HepG2 (cell line): ENCODE measurements around the gene DLG2. TPM values are rescaled to one million over a fixed set of nuclear protein-coding genes. Genes with fewer than 3 reads are reported as not detected.

Experiments
- ATAC-seq: fragments of 200-7000 bp; cut with Tn5 transposase; 3 replicates; pipeline ENCODE4 v1.9.1; 2020; ENCODE audit warnings: mild to moderate bottlenecking, moderate library complexity
- BruUV-seq: library from RNA; stranded (reverse); fragments of 400-500 nt; replicated peaks from 2 replicates; lab custom pipeline; 2021; lab: Mats Ljungman, UMichigan
- CTCF ChIA-PET: fragments of 300-600 bp; formaldehyde crosslinking; extraction: SDS; loops from one replicate; lab custom pipeline; 2021; ENCODE audit warnings: low total read pairs, inconsistent platforms, low intra/inter-chr PET ratio; lab: Yijun Ruan, JAX
- POLR2A ChIA-PET: fragments of 350-600 bp; sonication (Branson Sonifier 250); formaldehyde crosslinking; loops from one replicate; lab custom pipeline; 2020; ENCODE audit warnings: antibody characterized with exemption, inconsistent platforms; lab: Yijun Ruan, JAX
- DNase-seq: peaks from one replicate; pipeline ENCODE4 v3.0.0-alpha.2; 2015; ENCODE audit warnings: low spot score
- FAIRE-seq: peaks from 3 replicates; lab custom pipeline; 2011; peaks lifted over from hg19 to GRCh38; lab: Jason Lieb, UNC
- H2AFZ ChIP-seq: one replicate; pipeline ENCODE4 v1.6.1; 2011; ENCODE audit warnings: low read length, inconsistent platforms
- H3K27ac ChIP-seq: fragments of 300-600 bp; 3 replicates; pipeline ENCODE4 v1.8.0; 2011; ENCODE audit warnings: mixed run types, mild to moderate bottlenecking, mixed read lengths, low read length, inconsistent platforms; ENCODE audit not compliant: insufficient read depth; ENCODE audit errors: extremely low read length
- H3K27me3 ChIP-seq, 2 experiments: fragments of 200-600 bp in 1 of 2; 2 replicates in 1 of 2; 3 replicates in 1 of 2; pipeline versions ENCODE4 v1.6.0 to v1.8.0; 2011; ENCODE audit warnings: low read length in 2 of 2, mild to moderate bottlenecking in 2 of 2, moderate library complexity in 2 of 2, inconsistent platforms in 1 of 2; ENCODE audit not compliant: insufficient read depth in 2 of 2, control insufficient read depth in 1 of 2
- H3K36me3 ChIP-seq, 2 experiments: fragments of 200-600 bp in 1 of 2; replicated peaks in 1 of 2; 2 replicates in 1 of 2; 3 replicates in 1 of 2; pipeline versions ENCODE4 v1.5.1 to v1.8.0; 2011; ENCODE audit warnings: low read length in 2 of 2, inconsistent platforms in 1 of 2; ENCODE audit not compliant: insufficient read depth in 2 of 2, control insufficient read depth in 1 of 2
- H3K4me1 ChIP-seq: 2 replicates; pipeline ENCODE4 v1.5.1; 2012; ENCODE audit warnings: low read length, inconsistent platforms; ENCODE audit not compliant: insufficient read depth
- H3K4me2 ChIP-seq: 2 replicates; pipeline ENCODE4 v1.6.0; 2011; ENCODE audit warnings: low read depth, low read length, inconsistent platforms
- H3K4me3 ChIP-seq, 3 experiments: fragments of 200-600 bp in 1 of 3; sonication (generic), shearing (Covaris generic) in 1 of 3; replicated peaks in 1 of 3; 2 replicates each; pipeline ENCODE4 v1.5.1; 2011 to 2016; ENCODE audit warnings: low read length in 3 of 3, inconsistent platforms in 2 of 3, low read depth in 2 of 3, mild to moderate bottlenecking in 2 of 3, control low read depth in 1 of 3, mixed read lengths in 1 of 3; ENCODE audit not compliant: insufficient read depth in 1 of 3
- H3K79me2 ChIP-seq: one replicate; pipeline ENCODE4 v1.6.1; 2011; ENCODE audit warnings: low read length, inconsistent platforms; ENCODE audit not compliant: insufficient read depth
- H3K9ac ChIP-seq: 2 replicates; pipeline ENCODE4 v1.6.0; 2011; ENCODE audit warnings: mild to moderate bottlenecking, low read depth, low read length, inconsistent platforms; ENCODE audit not compliant: insufficient read depth
- H3K9me3 ChIP-seq: 2 replicates; pipeline ENCODE4 v1.5.1; 2012; ENCODE audit warnings: mild to moderate bottlenecking, low read length
- H4K20me1 ChIP-seq: 2 replicates; pipeline ENCODE4 v1.6.0; 2011; ENCODE audit warnings: inconsistent platforms, mild to moderate bottlenecking, low read length, moderate library complexity; ENCODE audit not compliant: insufficient read depth
- ASH2L ChIP-seq: fragments of 300-600, 200-600 bp; sonication (generic); IDR thresholded peaks from 2 replicates; pipeline ENCODE4 v1.7.0; 2017; ENCODE audit warnings: low read depth, mild to moderate bottlenecking, moderate library complexity, mixed read lengths, low read length; ENCODE audit not compliant: insufficient read length
- BRD4 ChIP-seq: sonication (generic); formaldehyde crosslinking; IDR thresholded peaks from 2 replicates; pipeline ENCODE4 v1.4.0; 2020; ENCODE audit warnings: missing genetic modification reagents
- CC2D1A ChIP-seq: sonication (generic); formaldehyde crosslinking; IDR thresholded peaks from 2 replicates; pipeline ENCODE4 v1.8.1; 2023; ENCODE audit warnings: mild to moderate bottlenecking, missing genetic modification reagents
- EZH2 ChIP-seq: conservative IDR thresholded peaks from 2 replicates; pipeline ENCODE4 v1.6.1; 2012; ENCODE audit warnings: mild to moderate bottlenecking, low read depth, low read length, moderate library complexity
- FOXA3 ChIP-seq: IDR thresholded peaks from 2 replicates; pipeline ENCODE4 v1.6.1; 2016; ENCODE audit warnings: missing genetic modification reagents, missing compliant biosample characterization
- FOXM1 ChIP-seq: sonication (generic); formaldehyde crosslinking; IDR thresholded peaks from 2 replicates; pipeline ENCODE4 v1.5.0; 2020; ENCODE audit warnings: missing genetic modification reagents
- HNRNPUL1 ChIP-seq: fragments of 200-400 bp; formaldehyde crosslinking; IDR thresholded peaks from 2 replicates; pipeline ENCODE4 v1.6.1; 2017; ENCODE audit warnings: low read depth, mild to moderate bottlenecking, low read length, moderate library complexity
- IKZF1 ChIP-seq: fragments of 450-650 bp; IDR thresholded peaks from 2 replicates; pipeline ENCODE4 v1.7.1; 2016
- JDP2 ChIP-seq: sonication (generic); formaldehyde crosslinking; IDR thresholded peaks from 2 replicates; pipeline ENCODE4 v1.8.1; 2022; ENCODE audit warnings: missing genetic modification reagents, borderline replicate concordance
- KDM1A ChIP-seq: IDR thresholded peaks from 2 replicates; pipeline ENCODE4 v1.6.1; 2016; ENCODE audit warnings: missing compliant biosample characterization
- MIER3 ChIP-seq: IDR thresholded peaks from 2 replicates; pipeline ENCODE4 v1.6.1; 2016; ENCODE audit warnings: missing compliant biosample characterization, borderline replicate concordance
- XBP1 ChIP-seq: sonication (generic); formaldehyde crosslinking; IDR thresholded peaks from 2 replicates; pipeline ENCODE4 v1.5.0; 2020; ENCODE audit warnings: missing genetic modification reagents
- ZC3H13 ChIP-seq: sonication (generic); formaldehyde crosslinking; IDR thresholded peaks from 2 replicates; pipeline ENCODE4 v1.8.1; 2023; ENCODE audit warnings: mild to moderate bottlenecking, missing genetic modification reagents, moderate library complexity
- ZNF30 ChIP-seq: sonication (generic); formaldehyde crosslinking; IDR thresholded peaks from 2 replicates; pipeline ENCODE4 v1.5.0; 2020; ENCODE audit warnings: mild to moderate bottlenecking, missing genetic modification reagents
- ZNF333 ChIP-seq: sonication (generic); formaldehyde crosslinking; IDR thresholded peaks from 2 replicates; pipeline ENCODE4 v1.4.0; 2020; ENCODE audit warnings: mild to moderate bottlenecking, missing genetic modification reagents, borderline replicate concordance
- ZSCAN25 ChIP-seq: sonication (generic); formaldehyde crosslinking; IDR thresholded peaks from 2 replicates; pipeline ENCODE4 v1.8.0; 2022; ENCODE audit warnings: mild to moderate bottlenecking, missing genetic modification reagents
- WGBS: methylation state at CpG from one replicate; pipeline ENCODE4 v1.1.6; 2017; ENCODE audit warnings: low lambda C conversion rate; 5-methylcytosine and 5-hydroxymethylcytosine counted together
- in situ Hi-C: cut with HindIII; loops from 2 replicates; pipeline ENCODE4 v1.10.0; 2017; ENCODE audit warnings: low pct_unique_long_range_greater_than_20kb; ENCODE audit not compliant: extremely low pct_ligation_motif_present
- intact Hi-C: fragments of 100-400 bp; cut with micrococcal nuclease; formaldehyde crosslinking; loops from one replicate; pipeline ENCODE4 v1.10.0; 2022; ENCODE audit not compliant: unreplicated experiment
- polyA plus RNA-seq, 8 experiments: library from polyadenylated mRNA; depleted of rRNA in 3 of 8; stranded (reverse) in 7 of 8; unstranded in 1 of 8; fragments of >200 nt; fragmentation: Illumina TruSeq in 4 of 8; extraction: Trizol in 4 of 8; gene quantifications; 2 replicates each; pipeline versions ENCODE4 v1.2.1 to v1.2.3, GENCODE V29; 2011 to 2016; ENCODE audit warnings: low read depth in 4 of 8, missing spikeins in 1 of 8, mixed read lengths in 1 of 8; ENCODE audit not compliant: insufficient read depth in 1 of 8
- total RNA-seq, 5 experiments: library from RNA; depleted of rRNA; stranded (reverse); fragments of >200 nt; fragmentation: Illumina TruSeq; extraction: Trizol; gene quantifications; 2 replicates each; pipeline ENCODE4 v1.2.3, GENCODE V29; 2016; ENCODE audit warnings: low read depth in 1 of 5
- TF ChIP-seq, protein P1 (sequence below): sonication (generic); formaldehyde crosslinking; IDR thresholded peaks from 2 replicates; pipeline ENCODE4 v1.4.0; 2020; ENCODE audit warnings: missing genetic modification reagents, borderline replicate concordance
- TF ChIP-seq, protein P2 (sequence below): sonication (generic); formaldehyde crosslinking; IDR thresholded peaks from 2 replicates; pipeline ENCODE4 v1.8.0; 2023; ENCODE audit warnings: mild to moderate bottlenecking, missing genetic modification reagents
- TF ChIP-seq, protein P3 (sequence below): sonication (generic); formaldehyde crosslinking; IDR thresholded peaks from 2 replicates; pipeline ENCODE4 v1.9.0; 2022; ENCODE audit warnings: missing genetic modification reagents, mild to moderate bottlenecking, borderline replicate concordance

DLG2 gene
- total and polyA plus RNA-seq, 2 of the 13 experiments (the other 11 are each of a cell fraction or from before 2014, with no cell fraction given): 0.46 to 1.0 TPM

DNA sequence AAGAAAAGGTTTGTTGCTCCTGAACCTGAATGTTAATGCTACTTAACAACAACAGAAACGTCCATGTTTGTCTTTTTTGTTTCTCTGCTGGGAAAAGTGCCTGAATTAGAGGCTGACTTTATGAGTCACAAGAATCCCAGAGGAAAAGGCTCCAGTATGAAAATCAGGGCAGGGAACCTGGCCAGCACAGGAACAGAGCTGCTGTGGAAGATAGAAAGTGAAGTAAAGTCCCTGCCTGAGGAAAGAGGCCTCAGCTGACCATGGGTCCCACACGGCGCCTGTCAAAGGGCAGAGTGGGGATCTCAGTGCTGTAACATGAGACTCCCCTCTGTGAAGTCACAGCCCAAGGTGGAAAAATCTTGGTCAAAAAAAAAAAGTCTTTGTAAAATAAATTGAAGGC, 1708.7 kb downstream of the DLG2 start:
- H3K9me3 ChIP-seq: no peaks in the 10 kb centered on the region
- FAIRE-seq (no peak), ATAC-seq (no peak), DNase-seq (no peak)
- H3K79me2 ChIP-seq: no peaks in the 10 kb centered on the region
- TF ChIP-seq ZSCAN25 (CRISPR knock-in tag) (no peak), KDM1A (CRISPR knock-in tag) (no peak), ZC3H13 (no peak), MIER3 (CRISPR knock-in tag) (no peak), ZNF30 (CRISPR knock-in tag) (no peak), ZNF333 (no peak), HNRNPUL1 (no peak), CC2D1A (no peak), ASH2L (no peak), JDP2 (no peak), IKZF1 (no peak), FOXM1 (no peak), XBP1 (no peak), BRD4 (CRISPR knock-in tag) (no peak), FOXA3 (CRISPR knock-in tag) (no peak), EZH2 (no peak)
- TF ChIP-seq, protein P1, sequence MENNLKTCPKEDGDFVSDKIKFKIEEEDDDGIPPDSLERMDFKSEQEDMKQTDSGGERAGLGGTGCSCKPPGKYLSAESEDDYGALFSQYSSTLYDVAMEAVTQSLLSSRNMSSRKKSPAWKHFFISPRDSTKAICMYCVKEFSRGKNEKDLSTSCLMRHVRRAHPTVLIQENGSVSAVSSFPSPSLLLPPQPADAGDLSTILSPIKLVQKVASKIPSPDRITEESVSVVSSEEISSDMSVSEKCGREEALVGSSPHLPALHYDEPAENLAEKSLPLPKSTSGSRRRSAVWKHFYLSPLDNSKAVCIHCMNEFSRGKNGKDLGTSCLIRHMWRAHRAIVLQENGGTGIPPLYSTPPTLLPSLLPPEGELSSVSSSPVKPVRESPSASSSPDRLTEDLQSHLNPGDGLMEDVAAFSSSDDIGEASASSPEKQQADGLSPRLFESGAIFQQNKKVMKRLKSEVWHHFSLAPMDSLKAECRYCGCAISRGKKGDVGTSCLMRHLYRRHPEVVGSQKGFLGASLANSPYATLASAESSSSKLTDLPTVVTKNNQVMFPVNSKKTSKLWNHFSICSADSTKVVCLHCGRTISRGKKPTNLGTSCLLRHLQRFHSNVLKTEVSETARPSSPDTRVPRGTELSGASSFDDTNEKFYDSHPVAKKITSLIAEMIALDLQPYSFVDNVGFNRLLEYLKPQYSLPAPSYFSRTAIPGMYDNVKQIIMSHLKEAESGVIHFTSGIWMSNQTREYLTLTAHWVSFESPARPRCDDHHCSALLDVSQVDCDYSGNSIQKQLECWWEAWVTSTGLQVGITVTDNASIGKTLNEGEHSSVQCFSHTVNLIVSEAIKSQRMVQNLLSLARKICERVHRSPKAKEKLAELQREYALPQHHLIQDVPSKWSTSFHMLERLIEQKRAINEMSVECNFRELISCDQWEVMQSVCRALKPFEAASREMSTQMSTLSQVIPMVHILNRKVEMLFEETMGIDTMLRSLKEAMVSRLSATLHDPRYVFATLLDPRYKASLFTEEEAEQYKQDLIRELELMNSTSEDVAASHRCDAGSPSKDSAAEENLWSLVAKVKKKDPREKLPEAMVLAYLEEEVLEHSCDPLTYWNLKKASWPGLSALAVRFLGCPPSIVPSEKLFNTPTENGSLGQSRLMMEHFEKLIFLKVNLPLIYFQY: no peak
- TF ChIP-seq, protein P2, sequence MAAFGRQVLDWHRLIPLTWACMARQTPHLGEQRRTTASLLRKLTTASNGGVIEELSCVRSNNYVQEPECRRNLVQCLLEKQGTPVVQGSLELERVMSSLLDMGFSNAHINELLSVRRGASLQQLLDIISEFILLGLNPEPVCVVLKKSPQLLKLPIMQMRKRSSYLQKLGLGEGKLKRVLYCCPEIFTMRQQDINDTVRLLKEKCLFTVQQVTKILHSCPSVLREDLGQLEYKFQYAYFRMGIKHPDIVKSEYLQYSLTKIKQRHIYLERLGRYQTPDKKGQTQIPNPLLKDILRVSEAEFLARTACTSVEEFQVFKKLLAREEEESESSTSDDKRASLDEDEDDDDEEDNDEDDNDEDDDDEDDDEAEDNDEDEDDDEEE (CRISPR knock-in tag): no peak
- TF ChIP-seq, protein P3, sequence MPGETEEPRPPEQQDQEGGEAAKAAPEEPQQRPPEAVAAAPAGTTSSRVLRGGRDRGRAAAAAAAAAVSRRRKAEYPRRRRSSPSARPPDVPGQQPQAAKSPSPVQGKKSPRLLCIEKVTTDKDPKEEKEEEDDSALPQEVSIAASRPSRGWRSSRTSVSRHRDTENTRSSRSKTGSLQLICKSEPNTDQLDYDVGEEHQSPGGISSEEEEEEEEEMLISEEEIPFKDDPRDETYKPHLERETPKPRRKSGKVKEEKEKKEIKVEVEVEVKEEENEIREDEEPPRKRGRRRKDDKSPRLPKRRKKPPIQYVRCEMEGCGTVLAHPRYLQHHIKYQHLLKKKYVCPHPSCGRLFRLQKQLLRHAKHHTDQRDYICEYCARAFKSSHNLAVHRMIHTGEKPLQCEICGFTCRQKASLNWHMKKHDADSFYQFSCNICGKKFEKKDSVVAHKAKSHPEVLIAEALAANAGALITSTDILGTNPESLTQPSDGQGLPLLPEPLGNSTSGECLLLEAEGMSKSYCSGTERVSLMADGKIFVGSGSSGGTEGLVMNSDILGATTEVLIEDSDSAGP (CRISPR knock-in tag): no peak
- intact Hi-C loops: no loop called here
- H3K27ac ChIP-seq: no peak overlapping the region
- H3K36me3 ChIP-seq: no peaks in the 10 kb centered on the region
- H3K4me3 ChIP-seq: no peak overlapping the region
- no peak overlapping the region for H3K4me2 ChIP-seq
- no peak overlapping the region for H3K9ac ChIP-seq
- H3K4me1 ChIP-seq: no peaks in the 10 kb centered on the region
- no TSS peak for BruUV-seq
- WGBS: 15% methylated on average over 3 of the region's 3 CpGs
- in situ Hi-C loops: no loop called here
- H3K27me3 ChIP-seq: no peaks in the 10 kb centered on the region
- ChIA-PET CTCF (no interaction called here), POLR2A (no interaction called here)
- no peaks in the 10 kb centered on the region for H4K20me1 ChIP-seq
- no peak overlapping the region for H2AFZ ChIP-seq
